Panc1 (cell line): ENCODE data around the gene DNM3. TPM values are rescaled to one million over a fixed set of nuclear protein-coding genes. Genes with fewer than 3 reads are reported as not detected.
A peak's percentile ranks its signal among the peaks of the same experiment; 100 is the strongest.

ENCODE experiments used
- ATAC-seq: fragments of 200-7000 bp; cut with Tn5 transposase; 2 replicates; pipeline ENCODE4 v1.9.1; 2020; ENCODE audit warnings: mild to moderate bottlenecking, moderate library complexity
- BruUV-seq: library from RNA; stranded (reverse); fragments of 400-500 nt; replicated peaks from 2 replicates; lab custom pipeline; 2021; lab: Mats Ljungman, UMichigan
- CTCF ChIA-PET: fragments of 300-600 bp; sonication (Branson Sonifier 250); formaldehyde crosslinking; loops from one replicate; lab custom pipeline; 2022; ENCODE audit warnings: antibody characterized with exemption; lab: Charles Lee
- POLR2A ChIA-PET: fragments of 300-600 bp; sonication (Branson Sonifier 250); formaldehyde crosslinking; loops from one replicate; lab custom pipeline; 2022; ENCODE audit warnings: antibody characterized with exemption; lab: Charles Lee
- DNase-seq: peaks from one replicate; pipeline ENCODE4 v3.0.0-alpha.2; 2010; ENCODE audit warnings: low read depth, low spot score
- H3K27ac ChIP-seq: 2 replicates; pipeline ENCODE4 v1.5.1; 2011; ENCODE audit warnings: mild to moderate bottlenecking, low read length, inconsistent platforms
- H3K27me3 ChIP-seq: fragments of 200-500 bp; sonication (Bioruptor generic); 2 replicates; pipeline ENCODE4 v1.6.0; 2014; ENCODE audit warnings: low read length, inconsistent platforms; ENCODE audit not compliant: control insufficient read depth, insufficient read depth
- H3K36me3 ChIP-seq: fragments of 200-500 bp; sonication (Bioruptor generic); 2 replicates; pipeline ENCODE4 v1.5.1; 2014; ENCODE audit warnings: inconsistent platforms, mild to moderate bottlenecking, low read length, moderate library complexity; ENCODE audit not compliant: control insufficient read depth, insufficient read depth
- H3K4me1 ChIP-seq: 2 replicates; pipeline ENCODE4 v1.5.1; 2011; ENCODE audit warnings: inconsistent platforms, mild to moderate bottlenecking, low read length, moderate library complexity; ENCODE audit not compliant: control insufficient read depth, insufficient read depth
- H3K4me3 ChIP-seq, 2 experiments: 2 replicates each; pipeline ENCODE4 v1.5.1; 2011 to 2012; ENCODE audit warnings: low read depth in 2 of 2, low read length in 2 of 2, mild to moderate bottlenecking in 2 of 2, inconsistent platforms in 1 of 2, moderate library complexity in 1 of 2
- H3K9me3 ChIP-seq: fragments of 200-500 bp; sonication (Bioruptor generic); 2 replicates; pipeline ENCODE4 v1.5.1; 2014; ENCODE audit warnings: low read depth, mild to moderate bottlenecking, inconsistent platforms, low read length, moderate library complexity; ENCODE audit not compliant: control insufficient read depth, insufficient read depth
- CTCF ChIP-seq: fragments of 450-650 bp; IDR thresholded peaks from 2 replicates; pipeline ENCODE4 v1.5.1; 2017; ENCODE audit warnings: mild to moderate bottlenecking
- POLR2AphosphoS5 ChIP-seq: IDR thresholded peaks from 2 replicates; pipeline ENCODE4 v1.6.1; 2012; ENCODE audit warnings: mild to moderate bottlenecking, low read depth, low read length, moderate library complexity
- SIN3A ChIP-seq: IDR thresholded peaks from 2 replicates; pipeline ENCODE4 v1.6.1; 2012; ENCODE audit warnings: low read depth, mild to moderate bottlenecking, low read length, moderate library complexity, borderline replicate concordance; ENCODE audit not compliant: insufficient read depth
- TCF7L2 ChIP-seq: IDR thresholded peaks from 2 replicates; pipeline ENCODE4 v1.6.1; 2011; ENCODE audit warnings: mild to moderate bottlenecking, low read depth, low read length, inconsistent platforms
- in situ Hi-C: cut with HindIII; loops from 2 replicates; pipeline ENCODE4 v1.10.0; 2016; ENCODE audit warnings: low sequenced_read_pairs, low pct_unique_long_range_greater_than_20kb
- intact Hi-C: fragments of 100-400 bp; cut with micrococcal nuclease; formaldehyde crosslinking; loops from one replicate; pipeline ENCODE4 v1.10.0; 2022; ENCODE audit not compliant: unreplicated experiment
- total RNA-seq: library from RNA; stranded (reverse); gene quantifications from one replicate; pipeline ENCODE4 v1.2.1, GENCODE V29; 2021; ENCODE audit not compliant: unreplicated experiment
- TF ChIP-seq, protein P1 (sequence below), 2 experiments: IDR thresholded peaks; 2 replicates each; pipeline ENCODE4 v1.6.1; 2011 to 2012; ENCODE audit warnings: low read depth in 2 of 2, control low read depth in 1 of 2, low read length in 1 of 2, mild to moderate bottlenecking in 1 of 2, moderate library complexity in 1 of 2; ENCODE audit not compliant: insufficient read depth in 1 of 2

DNM3 gene
- total RNA-seq, 1 experiment from 2014 or later: 0.46 TPM

DNA sequence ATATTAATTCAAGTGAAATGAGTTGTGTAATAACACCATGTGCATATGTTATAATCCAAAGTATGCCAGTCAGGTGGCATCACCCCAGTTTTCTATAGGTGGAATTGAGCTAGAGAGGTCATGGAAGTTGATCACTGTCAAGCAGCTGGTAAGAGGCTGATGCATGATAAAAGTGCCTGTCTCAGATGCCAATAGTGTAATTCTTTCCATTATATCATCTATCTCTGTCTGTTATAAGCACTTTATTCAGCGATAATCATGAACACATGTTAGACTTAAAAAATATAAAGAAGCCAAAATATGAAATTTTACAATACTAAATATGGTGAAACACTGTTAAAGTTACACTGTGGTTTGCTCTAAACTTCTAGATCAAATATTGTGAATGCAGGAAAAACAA lies 156.6 kb downstream of the DNM3 start:
- H3K36me3 ChIP-seq: no peaks in the 10 kb centered on the region
- no peak overlapping the region for H3K4me3 ChIP-seq
- H3K27me3 ChIP-seq: no peaks in the 10 kb centered on the region
- no peaks in the 10 kb centered on the region; the same call in 1 of the 2 replicates for H3K4me1 ChIP-seq
- intact Hi-C loops: no loop called here
- ChIA-PET POLR2A (no interaction called here), CTCF (no interaction called here)
- in situ Hi-C loops: no loop called here
- H3K9me3 ChIP-seq: no peaks in the 10 kb centered on the region
- DNase-seq: no peak
- ATAC-seq: no peak
- H3K27ac ChIP-seq: no peak overlapping the region
- BruUV-seq: no TSS peak
- TF ChIP-seq SIN3A: no peak
- TF ChIP-seq, protein P1, sequence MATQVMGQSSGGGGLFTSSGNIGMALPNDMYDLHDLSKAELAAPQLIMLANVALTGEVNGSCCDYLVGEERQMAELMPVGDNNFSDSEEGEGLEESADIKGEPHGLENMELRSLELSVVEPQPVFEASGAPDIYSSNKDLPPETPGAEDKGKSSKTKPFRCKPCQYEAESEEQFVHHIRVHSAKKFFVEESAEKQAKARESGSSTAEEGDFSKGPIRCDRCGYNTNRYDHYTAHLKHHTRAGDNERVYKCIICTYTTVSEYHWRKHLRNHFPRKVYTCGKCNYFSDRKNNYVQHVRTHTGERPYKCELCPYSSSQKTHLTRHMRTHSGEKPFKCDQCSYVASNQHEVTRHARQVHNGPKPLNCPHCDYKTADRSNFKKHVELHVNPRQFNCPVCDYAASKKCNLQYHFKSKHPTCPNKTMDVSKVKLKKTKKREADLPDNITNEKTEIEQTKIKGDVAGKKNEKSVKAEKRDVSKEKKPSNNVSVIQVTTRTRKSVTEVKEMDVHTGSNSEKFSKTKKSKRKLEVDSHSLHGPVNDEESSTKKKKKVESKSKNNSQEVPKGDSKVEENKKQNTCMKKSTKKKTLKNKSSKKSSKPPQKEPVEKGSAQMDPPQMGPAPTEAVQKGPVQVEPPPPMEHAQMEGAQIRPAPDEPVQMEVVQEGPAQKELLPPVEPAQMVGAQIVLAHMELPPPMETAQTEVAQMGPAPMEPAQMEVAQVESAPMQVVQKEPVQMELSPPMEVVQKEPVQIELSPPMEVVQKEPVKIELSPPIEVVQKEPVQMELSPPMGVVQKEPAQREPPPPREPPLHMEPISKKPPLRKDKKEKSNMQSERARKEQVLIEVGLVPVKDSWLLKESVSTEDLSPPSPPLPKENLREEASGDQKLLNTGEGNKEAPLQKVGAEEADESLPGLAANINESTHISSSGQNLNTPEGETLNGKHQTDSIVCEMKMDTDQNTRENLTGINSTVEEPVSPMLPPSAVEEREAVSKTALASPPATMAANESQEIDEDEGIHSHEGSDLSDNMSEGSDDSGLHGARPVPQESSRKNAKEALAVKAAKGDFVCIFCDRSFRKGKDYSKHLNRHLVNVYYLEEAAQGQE (IDR thresholded peaks at IDR 0.05; ENCODE audit: insufficient read depth in 1 of 2, low read depth in 2 of 2, low read length in 1 of 2): no peak
- TF ChIP-seq TCF7L2: no peak
- no peak for TF ChIP-seq POLR2AphosphoS5
- TF ChIP-seq CTCF: no peak

DNA sequence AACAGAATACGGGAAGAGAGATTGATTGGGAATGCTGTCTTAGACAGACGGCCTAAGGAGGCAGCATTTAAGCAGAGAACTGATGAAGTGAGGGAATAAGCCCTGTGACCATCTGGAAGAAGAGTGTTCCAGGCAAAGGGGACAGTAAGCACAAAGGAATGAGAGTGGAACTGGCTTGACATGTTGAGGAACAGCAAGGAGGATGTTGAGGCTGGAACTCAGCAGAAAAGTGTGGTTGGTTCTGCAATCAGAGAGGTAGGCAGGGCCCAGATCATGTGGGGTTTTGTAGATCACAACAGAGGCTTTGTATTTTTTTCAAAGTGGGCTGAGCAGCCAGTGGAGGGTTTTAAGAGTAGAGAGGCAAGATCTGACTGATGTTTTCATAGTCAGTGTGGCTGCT lies 157.4 kb downstream of the DNM3 start:
- POLR2A ChIA-PET: no interaction called here
- Histone ChIP-seq H3K4me1 (no peaks in the 10 kb centered on the region; the same call in 1 of the 2 replicates), H3K27me3 (no peaks in the 10 kb centered on the region), H3K27ac (0 out of 2 replicates have a peak overlapping the region, but pooled peaks have one; percentile 26), H3K4me3 (no peak overlapping the region), H3K36me3 (no peaks in the 10 kb centered on the region), H3K9me3 (no peaks in the 10 kb centered on the region)
- TF ChIP-seq POLR2AphosphoS5 (no peak), SIN3A (no peak)
- in situ Hi-C loops: no loop called here
- intact Hi-C loops: no loop called here
- CTCF ChIA-PET: no interaction called here
- no peak for ATAC-seq
- no TSS peak for BruUV-seq
- DNase-seq: no peak

DNA sequence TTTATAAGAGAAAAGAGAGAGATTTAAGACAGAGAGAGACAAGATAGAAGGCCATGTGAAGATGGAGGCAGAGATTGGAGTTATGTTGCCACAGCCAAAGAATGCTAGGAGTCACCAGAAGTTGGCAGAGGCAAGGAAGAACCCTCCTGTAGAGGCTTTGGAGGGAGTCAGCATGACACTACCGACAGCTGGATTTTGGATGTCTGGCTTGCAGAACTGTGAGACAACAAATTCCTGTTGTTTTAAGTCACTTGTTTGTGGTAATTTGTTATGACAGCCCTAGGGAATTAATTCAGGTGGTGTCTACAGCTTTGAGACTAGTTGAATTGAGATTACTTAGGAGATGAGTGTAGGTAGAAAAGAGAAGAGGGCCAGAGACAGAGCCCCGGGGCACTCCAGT lies 158.5 kb downstream of the DNM3 start:
- H3K9me3 ChIP-seq: no peaks in the 10 kb centered on the region
- no TSS peak for BruUV-seq
- in situ Hi-C loops (no loop called here), intact Hi-C loops (loop anchor here (5.0 kb wide), 4 partner anchors 323 to 448 kb away; no protein-coding TSS in a partner anchor)
- no peaks in the 10 kb centered on the region for H3K36me3 ChIP-seq
- ChIA-PET CTCF (no interaction called here), POLR2A (no interaction called here)
- no peaks in the 10 kb centered on the region; the same call in 1 of the 2 replicates for H3K4me1 ChIP-seq
- ATAC-seq: no peak
- DNase-seq: no peak
- H3K4me3 ChIP-seq: no peak overlapping the region
- peak overlapping the region; percentile 23; the same call in 1 of the 2 replicates for H3K27ac ChIP-seq
- H3K27me3 ChIP-seq: no peaks in the 10 kb centered on the region
- no peak for TF ChIP-seq CTCF
- no peak for TF ChIP-seq POLR2AphosphoS5
- no peak for TF ChIP-seq TCF7L2
- TF ChIP-seq, protein P1 (IDR thresholded peaks at IDR 0.05; ENCODE audit: insufficient read depth in 1 of 2, low read depth in 2 of 2, low read length in 1 of 2): no peak
- TF ChIP-seq SIN3A: no peak
